Keratinocyte (primary cell): Measurements from ENCODE around the gene STRIP1. TPM values are rescaled to one million over a fixed set of nuclear protein-coding genes. Genes with fewer than 3 reads are reported as not detected.

ENCODE experiments used
- DNase-seq: peaks from one replicate; pipeline ENCODE4 v3.0.0-alpha.2; 2011; ENCODE audit warnings: low read depth, missing footprints, low spot score
- FAIRE-seq: peaks from 2 replicates; lab custom pipeline; 2011; peaks lifted over from hg19 to GRCh38; lab: Jason Lieb, UNC
- H2AFZ ChIP-seq: 2 replicates; pipeline ENCODE4 v1.6.0; 2012; ENCODE audit warnings: low read length, control low read depth, inconsistent platforms; ENCODE audit not compliant: control insufficient read depth
- H3K27ac ChIP-seq: 2 replicates; pipeline ENCODE4 v1.5.1; 2011; ENCODE audit warnings: low read length; ENCODE audit not compliant: control insufficient read depth, insufficient read depth
- H3K27me3 ChIP-seq: 3 replicates; pipeline ENCODE4 v1.6.0; 2011; ENCODE audit warnings: low read length; ENCODE audit not compliant: control insufficient read depth, insufficient read depth; ENCODE audit errors: extremely low read depth
- H3K36me3 ChIP-seq, 2 experiments: 2 replicates in 1 of 2; 3 replicates in 1 of 2; pipeline ENCODE4 v1.5.1; 2011; ENCODE audit warnings: low read length in 2 of 2, mild to moderate bottlenecking in 1 of 2; ENCODE audit not compliant: control insufficient read depth in 2 of 2, insufficient read depth in 2 of 2; ENCODE audit errors: extremely low read depth in 1 of 2
- H3K4me1 ChIP-seq: 3 replicates; pipeline ENCODE4 v1.5.1; 2011; ENCODE audit warnings: low read length; ENCODE audit not compliant: control insufficient read depth, insufficient read depth; ENCODE audit errors: extremely low read depth
- H3K4me2 ChIP-seq: 3 replicates; pipeline ENCODE4 v1.6.0; 2011; ENCODE audit warnings: low read depth, low read length; ENCODE audit not compliant: control insufficient read depth, insufficient read depth; ENCODE audit errors: extremely low read depth
- H3K4me3 ChIP-seq, 3 experiments: fragments of 200-600 bp in 1 of 3; sonication (generic) in 1 of 3; 2 replicates in 2 of 3; 3 replicates in 1 of 3; pipeline ENCODE4 v1.5.1; 2011 to 2016; ENCODE audit warnings: low read length in 3 of 3, mild to moderate bottlenecking in 3 of 3, control low read depth in 2 of 3, inconsistent platforms in 1 of 3, low read depth in 1 of 3, mixed read lengths in 1 of 3, mixed run types in 1 of 3, moderate library complexity in 1 of 3; ENCODE audit not compliant: control insufficient read depth in 2 of 3, insufficient read depth in 2 of 3; ENCODE audit errors: extremely low read depth in 1 of 3
- H3K79me2 ChIP-seq: 2 replicates; pipeline ENCODE4 v1.6.0; 2012; ENCODE audit warnings: low read length; ENCODE audit not compliant: control insufficient read depth, insufficient read depth
- H3K9ac ChIP-seq: 3 replicates; pipeline ENCODE4 v1.6.0; 2011; ENCODE audit warnings: low read length; ENCODE audit not compliant: control insufficient read depth, insufficient read depth; ENCODE audit errors: extremely low read depth
- H3K9me1 ChIP-seq: 3 replicates; pipeline ENCODE4 v1.6.0; 2011; ENCODE audit warnings: low read length; ENCODE audit not compliant: control insufficient read depth, insufficient read depth; ENCODE audit errors: extremely low read depth
- H3K9me3 ChIP-seq: 2 replicates; pipeline ENCODE4 v1.5.1; 2012; ENCODE audit warnings: low read depth, low read length; ENCODE audit not compliant: control insufficient read depth
- H4K20me1 ChIP-seq: 3 replicates; pipeline ENCODE4 v1.6.0; 2011; ENCODE audit warnings: low read length; ENCODE audit not compliant: control insufficient read depth, insufficient read depth; ENCODE audit errors: extremely low read depth
- CTCF ChIP-seq, 3 experiments: IDR thresholded peaks in 1 of 3; conservative IDR thresholded peaks in 1 of 3; optimal IDR thresholded peaks in 1 of 3; 2 replicates in 2 of 3; 3 replicates in 1 of 3; pipeline versions ENCODE3 to v1.5.1; 2011; ENCODE audit warnings: low read length in 3 of 3, mild to moderate bottlenecking in 3 of 3, moderate library complexity in 2 of 3, control low read depth in 1 of 3, inconsistent platforms in 1 of 3; ENCODE audit not compliant: insufficient read depth in 2 of 3; ENCODE audit errors: extremely low read depth in 1 of 3
- EZH2 ChIP-seq: IDR thresholded peaks from one replicate; pipeline ENCODE4 v1.6.1; 2012; ENCODE audit warnings: inconsistent platforms, mild to moderate bottlenecking, low read length, moderate library complexity
- dilution Hi-C: fragments of 300-500 bp; cut with MboI; formaldehyde crosslinking; loops from one replicate; pipeline ENCODE4 v1.7.0; 2020; ENCODE audit warnings: low sequenced_read_pairs; ENCODE audit not compliant: extremely low pct_ligation_motif_present
- polyA plus RNA-seq, 5 experiments: library from polyadenylated mRNA; depleted of rRNA in 3 of 5; stranded (reverse) in 3 of 5; stranded (forward) in 1 of 5; unstranded in 1 of 5; fragments of >200 nt; gene quantifications; 1 replicate in 1 of 5; 2 replicates in 3 of 5; 3 replicates in 1 of 5; pipeline versions ENCODE4 v1.2.1 to v1.2.3, GENCODE V29; 2011 to 2012; ENCODE audit warnings: missing spikeins in 2 of 5, low read depth in 1 of 5, low replicate concordance in 1 of 5

The STRIP1 gene
- polyA plus RNA-seq, 1 donor (not counting 4 experiments of a cell fraction or from before 2014, with no cell fraction given): 24.6 TPM

- TF ChIP-seq EZH2: no peak
- peak; percentile 50 to 71 (median 68) for TF ChIP-seq CTCF (optimal IDR thresholded peaks at IDR 0.05 in 1 of 3, IDR thresholded peaks at IDR 0.05 in 1 of 3, conservative IDR thresholded peaks at IDR 0.05 in 1 of 3; ENCODE audit: extremely low read depth in 1 of 3, insufficient read depth in 2 of 3, low read length in 3 of 3)
- peak; percentile 65 for FAIRE-seq
Measured at GRCh38 chr1:110087812-110088738, 53.7 kb downstream of the STRIP1 start.

GRCh38 chr1:110088739-110089316 lies 54.4 kb downstream of the STRIP1 start:
- no peak overlapping the region for H3K4me2 ChIP-seq
- no peak overlapping the region for H3K4me3 ChIP-seq
- no peaks in the 10 kb centered on the region for H4K20me1 ChIP-seq
- H3K79me2 ChIP-seq: no peaks in the 10 kb centered on the region
- TF ChIP-seq EZH2 (no peak), CTCF (optimal IDR thresholded peaks at IDR 0.05 in 1 of 3, IDR thresholded peaks at IDR 0.05 in 1 of 3, conservative IDR thresholded peaks at IDR 0.05 in 1 of 3; ENCODE audit: extremely low read depth in 1 of 3, insufficient read depth in 2 of 3, low read length in 3 of 3) (no peak)
- H3K27me3 ChIP-seq: peaks cover 62% of the 10 kb centered on the region
- H3K9me1 ChIP-seq: no peaks in the 10 kb centered on the region
- dilution Hi-C loops: no loop called here
- DNase-seq (no peak), FAIRE-seq (no peak)
- no peak overlapping the region for H2AFZ ChIP-seq
- H3K9me3 ChIP-seq: no peaks in the 10 kb centered on the region
- peaks cover 3% of the 10 kb centered on the region for H3K4me1 ChIP-seq
- no peak overlapping the region for H3K27ac ChIP-seq
- no peaks in the 10 kb centered on the region for H3K36me3 ChIP-seq
- H3K9ac ChIP-seq: no peak overlapping the region

More at GRCh38 chr1:110087812-110088738, 53.7 kb downstream of the STRIP1 start:
- H3K79me2 ChIP-seq: no peaks in the 10 kb centered on the region
- H3K27me3 ChIP-seq: peaks cover 64% of the 10 kb centered on the region
- no peak overlapping the region for H3K4me3 ChIP-seq
- no peak for DNase-seq
- no peaks in the 10 kb centered on the region for H4K20me1 ChIP-seq
- H3K9ac ChIP-seq: no peak overlapping the region
- no peak overlapping the region for H3K27ac ChIP-seq
- dilution Hi-C loops: no loop called here
- no peak overlapping the region for H2AFZ ChIP-seq
- no peaks in the 10 kb centered on the region for H3K36me3 ChIP-seq
- H3K4me1 ChIP-seq: peaks cover 6% of the 10 kb centered on the region
- no peak overlapping the region for H3K4me2 ChIP-seq
- no peaks in the 10 kb centered on the region for H3K9me1 ChIP-seq
- no peaks in the 10 kb centered on the region for H3K9me3 ChIP-seq
